ENCODE measurements around the gene TXNRD2.

DNA sequence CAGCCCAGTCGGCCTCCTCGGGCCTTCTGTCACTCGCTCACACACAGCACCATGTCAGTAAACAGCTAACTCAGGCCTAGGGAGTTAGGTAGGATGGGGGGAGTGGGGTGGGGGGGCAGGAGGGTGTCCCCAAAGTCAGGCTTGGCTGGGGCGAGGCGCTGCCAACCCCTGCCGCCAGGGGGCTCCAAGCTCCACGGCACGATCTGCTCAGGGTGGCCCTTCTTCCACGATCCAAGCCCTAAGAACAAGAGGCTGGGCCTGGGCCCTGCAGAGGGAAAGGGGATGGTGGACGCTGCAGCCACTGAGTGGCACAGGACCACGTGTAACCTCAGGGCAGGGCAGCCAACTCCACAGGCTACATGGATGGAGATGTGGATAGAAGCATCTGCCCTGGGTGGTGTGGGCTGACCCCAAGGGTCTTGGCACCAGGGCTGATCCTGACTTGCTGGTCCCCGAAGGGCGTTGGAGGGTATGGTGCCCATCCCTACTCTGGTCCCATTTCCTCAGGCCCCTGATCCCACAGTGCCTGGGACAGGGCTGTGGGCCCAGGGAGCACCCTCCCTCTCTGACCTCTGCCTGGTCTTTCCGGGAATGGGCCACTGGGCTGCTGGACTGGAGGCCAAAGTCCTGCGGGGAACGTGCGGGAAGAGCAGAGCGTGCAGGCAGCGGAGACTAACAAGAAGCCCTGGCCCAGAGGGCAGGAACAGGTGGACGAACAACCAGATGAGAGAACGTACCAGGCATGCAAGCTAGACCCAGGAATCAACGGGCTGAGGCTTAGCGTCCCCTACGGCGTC, 29.1 kb upstream of the TXNRD2 start:
- TF ChIP-seq EZH2 (IDR thresholded peaks at IDR 0.05; ENCODE audit: low read depth): no peak
- TF ChIP-seq, protein P1, sequence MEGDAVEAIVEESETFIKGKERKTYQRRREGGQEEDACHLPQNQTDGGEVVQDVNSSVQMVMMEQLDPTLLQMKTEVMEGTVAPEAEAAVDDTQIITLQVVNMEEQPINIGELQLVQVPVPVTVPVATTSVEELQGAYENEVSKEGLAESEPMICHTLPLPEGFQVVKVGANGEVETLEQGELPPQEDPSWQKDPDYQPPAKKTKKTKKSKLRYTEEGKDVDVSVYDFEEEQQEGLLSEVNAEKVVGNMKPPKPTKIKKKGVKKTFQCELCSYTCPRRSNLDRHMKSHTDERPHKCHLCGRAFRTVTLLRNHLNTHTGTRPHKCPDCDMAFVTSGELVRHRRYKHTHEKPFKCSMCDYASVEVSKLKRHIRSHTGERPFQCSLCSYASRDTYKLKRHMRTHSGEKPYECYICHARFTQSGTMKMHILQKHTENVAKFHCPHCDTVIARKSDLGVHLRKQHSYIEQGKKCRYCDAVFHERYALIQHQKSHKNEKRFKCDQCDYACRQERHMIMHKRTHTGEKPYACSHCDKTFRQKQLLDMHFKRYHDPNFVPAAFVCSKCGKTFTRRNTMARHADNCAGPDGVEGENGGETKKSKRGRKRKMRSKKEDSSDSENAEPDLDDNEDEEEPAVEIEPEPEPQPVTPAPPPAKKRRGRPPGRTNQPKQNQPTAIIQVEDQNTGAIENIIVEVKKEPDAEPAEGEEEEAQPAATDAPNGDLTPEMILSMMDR (conservative IDR thresholded peaks at IDR 0.05): peak; percentile 91

Measured in PC-9 (cell line).